ENCODE results near the gene SUMF1.
A peak's percentile ranks its signal among the peaks of the same experiment; 100 is the strongest.

Gene SUMF1

GRCh38 chr3:4321732-4322131, 145.3 kb downstream of the SUMF1 start:
- H3K4me3 ChIP-seq (ENCODE audit: low read depth, low read length), result no peak overlapping the region
- TF ChIP-seq, protein P1, sequence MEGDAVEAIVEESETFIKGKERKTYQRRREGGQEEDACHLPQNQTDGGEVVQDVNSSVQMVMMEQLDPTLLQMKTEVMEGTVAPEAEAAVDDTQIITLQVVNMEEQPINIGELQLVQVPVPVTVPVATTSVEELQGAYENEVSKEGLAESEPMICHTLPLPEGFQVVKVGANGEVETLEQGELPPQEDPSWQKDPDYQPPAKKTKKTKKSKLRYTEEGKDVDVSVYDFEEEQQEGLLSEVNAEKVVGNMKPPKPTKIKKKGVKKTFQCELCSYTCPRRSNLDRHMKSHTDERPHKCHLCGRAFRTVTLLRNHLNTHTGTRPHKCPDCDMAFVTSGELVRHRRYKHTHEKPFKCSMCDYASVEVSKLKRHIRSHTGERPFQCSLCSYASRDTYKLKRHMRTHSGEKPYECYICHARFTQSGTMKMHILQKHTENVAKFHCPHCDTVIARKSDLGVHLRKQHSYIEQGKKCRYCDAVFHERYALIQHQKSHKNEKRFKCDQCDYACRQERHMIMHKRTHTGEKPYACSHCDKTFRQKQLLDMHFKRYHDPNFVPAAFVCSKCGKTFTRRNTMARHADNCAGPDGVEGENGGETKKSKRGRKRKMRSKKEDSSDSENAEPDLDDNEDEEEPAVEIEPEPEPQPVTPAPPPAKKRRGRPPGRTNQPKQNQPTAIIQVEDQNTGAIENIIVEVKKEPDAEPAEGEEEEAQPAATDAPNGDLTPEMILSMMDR (IDR thresholded peaks at IDR 0.05; ENCODE audit: low read depth, low read length), result no peak
- no peak for DNase-seq (ENCODE audit: low read depth, low spot score)
- in situ Hi-C loops (cut with HindIII; ENCODE audit: low sequenced_read_pairs), result no loop called here

DNA sequence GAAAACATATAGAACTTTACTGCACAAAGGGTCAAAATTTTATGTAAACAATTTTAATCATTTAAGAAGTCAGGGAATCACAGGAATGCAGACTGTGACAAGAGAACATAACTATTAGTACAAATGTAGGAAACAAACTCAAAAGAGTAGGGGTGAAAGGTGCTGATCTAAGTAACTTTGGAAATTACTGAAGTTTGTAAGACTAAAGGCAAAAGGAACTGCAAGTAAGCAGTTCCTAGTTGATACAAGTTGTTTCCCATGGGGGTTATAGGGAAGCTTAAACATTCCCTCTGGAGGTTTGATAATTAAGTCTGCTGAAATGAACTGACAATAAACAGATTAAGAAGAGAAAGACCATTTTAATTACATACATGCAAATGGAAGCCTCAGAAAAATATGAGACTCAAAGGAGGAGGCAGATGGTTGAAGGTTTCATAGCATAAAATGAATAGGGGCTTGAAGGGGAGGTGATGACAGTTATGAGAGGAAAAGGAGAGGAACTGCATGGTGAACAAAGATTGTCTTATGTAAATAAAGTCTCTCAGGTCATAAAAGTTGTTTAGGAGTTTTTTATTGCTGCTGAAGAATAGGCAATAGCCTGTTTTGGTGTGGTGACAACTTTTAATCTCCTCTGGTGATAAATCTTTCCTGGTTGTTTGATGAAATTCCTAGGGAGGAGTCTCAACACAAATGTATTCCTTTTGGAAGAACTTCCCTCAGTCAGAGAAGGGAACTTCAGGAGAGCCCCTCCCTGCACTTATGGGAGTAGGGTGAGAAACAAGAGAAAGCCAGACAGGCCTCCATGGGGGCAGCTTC, 146.8 kb downstream of the SUMF1 start:
- no peak overlapping the region for H3K4me3 ChIP-seq (ENCODE audit: low read depth, low read length)
- TF ChIP-seq, protein P1 (IDR thresholded peaks at IDR 0.05; ENCODE audit: low read depth, low read length), result no peak
- in situ Hi-C loops (cut with HindIII; ENCODE audit: low sequenced_read_pairs), result no loop called here
- no peak for DNase-seq (ENCODE audit: low read depth, low spot score)

DNA sequence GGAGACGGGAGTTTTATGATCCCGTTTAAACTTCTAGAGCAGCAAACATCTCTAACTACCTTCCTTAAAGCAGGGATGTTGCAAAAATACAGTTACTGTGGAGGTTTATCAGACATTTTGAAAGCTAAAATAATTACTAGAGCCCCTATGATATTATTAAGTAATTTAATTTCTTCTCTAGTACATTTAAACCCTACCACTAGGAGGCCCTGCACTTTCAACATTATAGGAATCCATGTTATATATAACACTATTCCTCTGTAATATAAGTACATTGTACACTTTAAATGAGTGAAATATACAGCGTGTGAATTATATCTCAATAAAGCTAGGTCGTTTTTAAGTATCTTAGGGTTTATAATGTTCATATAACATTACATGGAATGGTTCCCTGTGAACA, 152.4 kb downstream of the SUMF1 start:
- TF ChIP-seq, protein P1 (IDR thresholded peaks at IDR 0.05; ENCODE audit: low read depth, low read length), result peak; percentile 36
- in situ Hi-C loops (cut with HindIII; ENCODE audit: low sequenced_read_pairs), result no loop called here
- no peak overlapping the region for H3K4me3 ChIP-seq (ENCODE audit: low read depth, low read length)
- no peak for DNase-seq (ENCODE audit: low read depth, low spot score)

DNA sequence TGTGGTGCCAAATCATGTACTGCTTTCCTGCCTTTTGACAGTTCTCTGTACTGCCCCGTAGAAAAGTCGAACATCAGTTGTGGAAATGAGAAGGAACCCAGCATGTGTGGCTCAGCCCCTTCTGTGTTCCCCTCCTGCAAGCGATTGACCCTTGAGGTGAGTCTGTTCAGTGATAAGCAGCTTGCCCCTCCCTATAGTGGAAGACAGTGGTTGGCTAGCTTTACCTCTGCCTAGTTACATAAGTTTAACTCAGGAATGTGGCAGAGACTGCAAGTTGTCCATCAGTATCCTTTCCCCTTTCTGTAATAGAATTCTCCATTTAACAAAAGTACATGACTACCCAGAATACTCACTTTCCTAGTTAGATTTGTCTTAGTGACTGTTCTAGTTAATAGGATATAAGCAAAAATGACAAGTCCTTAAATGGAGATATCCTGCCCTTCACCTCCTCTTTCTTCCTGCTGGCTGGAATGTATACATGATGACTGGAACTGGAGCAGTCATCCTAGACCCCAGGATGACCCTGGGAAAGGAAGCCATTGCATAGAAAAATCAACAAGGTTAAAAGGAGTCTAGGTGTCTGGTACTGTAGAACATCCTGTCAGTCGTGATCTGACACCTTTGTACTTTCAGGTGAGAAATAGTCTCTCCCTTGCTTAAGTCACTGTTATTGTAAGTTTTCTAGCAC, 153.3 kb downstream of the SUMF1 start:
- no peak for DNase-seq (ENCODE audit: low read depth, low spot score)
- TF ChIP-seq, protein P1 (IDR thresholded peaks at IDR 0.05; ENCODE audit: low read depth, low read length), result no peak
- no peak overlapping the region for H3K4me3 ChIP-seq (ENCODE audit: low read depth, low read length)
- in situ Hi-C loops (cut with HindIII; ENCODE audit: low sequenced_read_pairs), result no loop called here

DNA sequence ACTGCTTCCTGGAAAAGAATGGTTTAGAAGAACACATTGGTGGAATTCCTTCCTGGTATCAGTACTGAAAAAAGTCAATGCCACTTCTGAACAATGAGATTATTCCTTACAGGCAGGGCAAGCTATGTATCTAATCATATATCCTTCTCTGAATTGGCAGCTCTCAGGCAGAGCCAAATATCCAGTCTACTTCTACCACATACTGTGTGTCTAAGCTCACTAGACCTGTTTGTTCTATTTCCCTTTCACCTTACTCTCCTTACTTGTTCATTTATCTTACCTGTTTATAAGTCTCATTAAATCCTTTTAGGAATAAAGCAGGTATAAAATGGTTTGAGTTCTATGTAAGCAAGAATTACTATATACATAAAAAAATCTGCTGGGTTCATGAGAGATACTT, 155.6 kb downstream of the SUMF1 start:
- in situ Hi-C loops (cut with HindIII; ENCODE audit: low sequenced_read_pairs), result no loop called here
- no peak for DNase-seq (ENCODE audit: low read depth, low spot score)
- H3K4me3 ChIP-seq (ENCODE audit: low read depth, low read length), result no peak overlapping the region
- TF ChIP-seq, protein P1 (IDR thresholded peaks at IDR 0.05; ENCODE audit: low read depth, low read length), result no peak

Data from astrocyte of the spinal cord (primary cell).